ENCODE results near the gene CYGB. TPM values are rescaled to one million over a fixed set of nuclear protein-coding genes. Genes with fewer than 3 reads are reported as not detected.

CYGB gene
- total RNA-seq, result 10.2 and 49.9 TPM in 2 replicates

GRCh38 chr17:76537578-76538280 is at the start of gene CYGB:
CYGB (minus strand) TSS chr17:76537709; CDS start chr17:76537542, 167 bp downstream.
- H3K4me3 ChIP-seq (ENCODE audit: low read depth, low read length), result peak within 1 kb of the TSS; percentile 19
- TF ChIP-seq, protein P1, sequence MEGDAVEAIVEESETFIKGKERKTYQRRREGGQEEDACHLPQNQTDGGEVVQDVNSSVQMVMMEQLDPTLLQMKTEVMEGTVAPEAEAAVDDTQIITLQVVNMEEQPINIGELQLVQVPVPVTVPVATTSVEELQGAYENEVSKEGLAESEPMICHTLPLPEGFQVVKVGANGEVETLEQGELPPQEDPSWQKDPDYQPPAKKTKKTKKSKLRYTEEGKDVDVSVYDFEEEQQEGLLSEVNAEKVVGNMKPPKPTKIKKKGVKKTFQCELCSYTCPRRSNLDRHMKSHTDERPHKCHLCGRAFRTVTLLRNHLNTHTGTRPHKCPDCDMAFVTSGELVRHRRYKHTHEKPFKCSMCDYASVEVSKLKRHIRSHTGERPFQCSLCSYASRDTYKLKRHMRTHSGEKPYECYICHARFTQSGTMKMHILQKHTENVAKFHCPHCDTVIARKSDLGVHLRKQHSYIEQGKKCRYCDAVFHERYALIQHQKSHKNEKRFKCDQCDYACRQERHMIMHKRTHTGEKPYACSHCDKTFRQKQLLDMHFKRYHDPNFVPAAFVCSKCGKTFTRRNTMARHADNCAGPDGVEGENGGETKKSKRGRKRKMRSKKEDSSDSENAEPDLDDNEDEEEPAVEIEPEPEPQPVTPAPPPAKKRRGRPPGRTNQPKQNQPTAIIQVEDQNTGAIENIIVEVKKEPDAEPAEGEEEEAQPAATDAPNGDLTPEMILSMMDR (conservative IDR thresholded peaks at IDR 0.05; ENCODE audit: low read depth, low read length), result no peak
- DNase-seq (ENCODE audit: low read depth), result no peak

GRCh38 chr17:76586741-76587487 is 49.4 kb upstream of the CYGB start:
- TF ChIP-seq, protein P1 (conservative IDR thresholded peaks at IDR 0.05; ENCODE audit: low read depth, low read length), result no peak
- no peak for DNase-seq (ENCODE audit: low read depth)
- H3K4me3 ChIP-seq (ENCODE audit: low read depth, low read length), result no peak overlapping the region

DNA sequence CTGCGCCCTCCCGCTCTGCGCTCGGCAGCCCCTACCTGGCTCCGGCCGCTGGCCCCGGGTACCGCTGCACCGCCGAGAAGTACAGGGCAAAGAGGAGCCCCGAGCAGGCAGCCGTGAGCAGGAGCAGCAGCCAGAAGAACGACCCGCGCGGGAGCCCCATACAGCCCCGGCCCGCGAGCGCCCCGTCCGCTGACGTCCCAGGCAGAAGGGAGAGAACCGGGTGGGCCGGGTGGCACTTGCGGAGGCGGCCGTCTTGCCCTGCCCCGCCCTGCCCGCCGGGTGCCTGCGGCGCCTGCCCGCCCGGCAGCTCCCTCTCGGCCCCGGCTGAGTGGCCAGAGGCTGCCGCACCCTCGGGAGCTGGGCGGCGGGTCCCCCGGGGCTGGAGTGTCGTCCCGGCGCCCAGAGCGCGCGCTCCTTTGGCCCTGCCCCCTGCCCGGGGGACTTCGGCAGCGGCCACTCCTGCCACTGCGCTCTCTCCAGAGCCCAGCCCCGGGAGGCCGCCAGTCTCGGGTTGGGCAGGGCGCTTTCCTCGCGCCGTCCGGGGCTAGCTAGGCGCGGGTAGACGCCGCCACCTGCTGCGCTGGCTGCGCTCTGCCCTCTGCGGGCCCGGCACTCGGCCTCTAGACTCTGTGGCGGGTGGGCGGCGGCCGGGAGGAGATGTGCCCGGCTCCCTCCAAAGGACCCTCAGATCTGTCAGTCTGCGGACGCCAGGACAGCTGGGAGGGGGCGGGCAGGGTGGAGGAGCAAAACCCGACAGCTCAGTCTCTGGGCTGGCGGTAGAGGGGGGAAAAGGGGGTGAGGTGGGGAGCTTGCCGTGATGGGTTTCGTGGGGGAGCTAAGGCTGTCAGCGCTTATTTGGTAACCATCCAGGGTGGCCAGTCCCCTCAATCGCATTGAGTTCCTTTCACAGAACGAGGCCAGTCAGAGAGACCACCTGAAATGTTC is 48.4 kb upstream of the CYGB start, which contains the start of gene ST6GALNAC2:
Gene ST6GALNAC2, minus strand, starts transcription at position 212 of the 945 bp plus-strand sequence. Its CDS starts 52 bp downstream, at position 160.
- H3K4me3 ChIP-seq (ENCODE audit: low read depth, low read length), result peak within 1 kb of the TSS; percentile 69
- DNase-seq (ENCODE audit: low read depth), result no peak
- TF ChIP-seq, protein P1 (conservative IDR thresholded peaks at IDR 0.05; ENCODE audit: low read depth, low read length), result peak; percentile 42

DNA sequence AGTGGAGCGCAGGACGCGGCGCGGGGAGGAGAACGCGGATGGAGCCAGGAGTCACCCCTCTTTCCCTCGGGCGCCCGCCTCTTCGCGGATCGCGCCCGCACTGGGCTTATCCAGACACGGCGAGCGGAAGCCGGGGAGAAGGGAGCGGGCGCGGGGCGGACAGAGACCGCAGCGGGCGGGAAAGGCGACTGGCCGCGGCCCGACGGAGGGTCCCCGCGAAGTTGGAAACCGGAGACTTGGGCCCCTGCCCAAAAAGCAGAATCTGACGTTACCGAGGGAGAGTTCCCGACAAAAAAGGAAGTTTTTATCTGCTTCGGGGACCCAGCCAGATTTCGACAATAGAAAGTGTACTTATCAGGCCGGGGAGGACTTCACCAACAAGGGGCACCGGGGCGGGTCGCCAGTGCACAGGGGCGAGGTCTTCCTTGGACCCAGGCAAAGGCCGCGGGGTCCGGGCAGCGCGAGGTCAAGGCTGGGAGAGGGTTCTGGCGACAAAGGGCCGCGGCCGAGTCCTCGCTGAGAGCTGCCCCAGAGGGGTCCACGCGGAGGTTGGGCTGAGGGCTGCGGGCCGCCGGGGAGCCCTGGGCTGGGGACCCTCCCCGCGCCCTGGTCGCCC is 47.6 kb upstream of the CYGB start:
- H3K4me3 ChIP-seq (ENCODE audit: low read depth, low read length), result peak overlapping the region; percentile 69
- DNase-seq (ENCODE audit: low read depth), result no peak
- TF ChIP-seq, protein P1 (conservative IDR thresholded peaks at IDR 0.05; ENCODE audit: low read depth, low read length), result no peak

DNA sequence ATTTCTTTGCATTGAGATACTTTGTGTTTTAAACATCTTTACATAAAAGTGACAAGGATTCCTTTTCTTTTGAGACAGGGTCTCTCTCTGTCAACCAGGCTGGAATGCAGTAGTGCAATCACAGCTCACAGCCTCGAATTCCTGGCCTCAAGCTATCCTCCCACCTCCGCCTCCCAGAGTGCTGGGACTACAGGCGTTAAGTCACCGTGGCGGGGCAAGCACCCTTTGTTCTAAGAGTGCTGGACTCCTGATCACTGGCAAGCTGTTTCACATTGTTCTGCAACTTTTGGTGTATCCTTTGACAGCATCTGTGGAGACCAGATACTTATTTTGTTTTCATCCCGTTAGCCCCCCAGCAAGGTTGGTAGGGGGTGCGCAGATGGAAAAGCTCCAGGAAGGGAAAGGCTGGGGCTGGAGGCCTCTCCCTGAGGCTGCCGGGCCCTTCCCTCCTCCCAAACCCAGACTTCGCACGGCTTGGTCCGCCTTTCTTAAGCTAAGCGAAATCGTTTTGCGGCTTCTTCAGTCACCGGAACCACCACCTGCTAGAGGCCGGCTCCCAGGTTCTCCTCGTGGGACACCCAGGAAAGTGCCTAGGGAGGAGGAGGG is 47.0 kb upstream of the CYGB start:
- no peak for DNase-seq (ENCODE audit: low read depth)
- TF ChIP-seq, protein P1 (conservative IDR thresholded peaks at IDR 0.05; ENCODE audit: low read depth, low read length), result no peak
- H3K4me3 ChIP-seq (ENCODE audit: low read depth, low read length), result peak overlapping the region; percentile 69

DNA sequence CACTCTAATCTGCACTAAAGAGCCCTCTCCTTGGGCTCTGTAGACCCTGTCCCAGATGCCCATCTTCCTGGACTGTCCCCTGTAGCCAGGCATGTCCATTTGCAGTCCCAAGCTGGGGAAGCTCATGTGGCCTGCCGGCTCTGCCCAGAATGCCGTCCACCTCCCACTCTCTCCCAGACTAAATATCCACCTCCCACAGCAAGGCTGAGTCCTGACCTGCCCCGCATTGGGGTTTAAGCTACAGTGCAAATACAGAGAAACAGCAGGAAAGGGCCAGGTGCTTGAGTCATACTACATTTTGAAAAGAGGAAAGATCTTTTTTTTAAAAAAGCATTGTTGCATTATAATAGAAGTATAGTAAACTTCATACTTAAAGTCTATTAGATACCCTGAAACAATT is 45.2 kb upstream of the CYGB start:
- no peak for DNase-seq (ENCODE audit: low read depth)
- TF ChIP-seq, protein P1 (conservative IDR thresholded peaks at IDR 0.05; ENCODE audit: low read depth, low read length), result no peak

More for the DNA sequence above, 45.2 kb upstream of the CYGB start:
- no peak overlapping the region for H3K4me3 ChIP-seq (ENCODE audit: low read depth, low read length)
